Activated CD4-positive, alpha-beta memory T cell treated with anti-CD3 and anti-CD28 coated beads, Interleukin-2, amount 10 ng/mL, durations not matched to agents 7 days and 5 days (primary cell): ENCODE measurements around the gene CD164L2. TPM values are rescaled to one million over a fixed set of nuclear protein-coding genes. Genes with fewer than 3 reads are reported as not detected.

Experiments
- CTCF ChIA-PET: fragments of 350-600 bp; sonication (Branson Sonifier 250); formaldehyde crosslinking; loops from one replicate; lab custom pipeline; 2021; ENCODE audit warnings: antibody characterized with exemption, inconsistent platforms; lab: Charles Lee
- POLR2A ChIA-PET: fragments of 350-600 bp; sonication (Branson Sonifier 250); formaldehyde crosslinking; loops from one replicate; lab custom pipeline; 2021; ENCODE audit warnings: antibody characterized with exemption; lab: Charles Lee
- DNase-seq: peaks from one replicate; pipeline ENCODE4 v3.0.0-alpha.2; 2020
- H3K27ac Mint-ChIP-seq: one replicate; pipeline ENCODE4 v1.8.0; 2021; ENCODE audit warnings: mild to moderate bottlenecking, mixed read lengths
- H3K27me3 Mint-ChIP-seq: one replicate; pipeline ENCODE4 v1.8.0; 2021; ENCODE audit warnings: mixed read lengths
- H3K36me3 Mint-ChIP-seq: one replicate; pipeline ENCODE4 v1.8.0; 2021; ENCODE audit warnings: low read depth, mixed read lengths
- H3K4me1 Mint-ChIP-seq: one replicate; pipeline ENCODE4 v1.8.0; 2021; ENCODE audit warnings: mixed read lengths
- H3K4me3 Mint-ChIP-seq: one replicate; pipeline ENCODE4 v1.8.0; 2021; ENCODE audit warnings: mild to moderate bottlenecking, mixed read lengths
- H3K9me3 Mint-ChIP-seq: one replicate; pipeline ENCODE4 v1.8.0; 2021; ENCODE audit warnings: mixed read lengths
- total RNA-seq, 2 experiments: library from RNA; stranded (reverse); gene quantifications; one replicate each; pipeline ENCODE4 v1.2.3, GENCODE V29; 2021

CD164L2 gene
- total RNA-seq, 2 experiments from 2014 or later, result not detected

DNA sequence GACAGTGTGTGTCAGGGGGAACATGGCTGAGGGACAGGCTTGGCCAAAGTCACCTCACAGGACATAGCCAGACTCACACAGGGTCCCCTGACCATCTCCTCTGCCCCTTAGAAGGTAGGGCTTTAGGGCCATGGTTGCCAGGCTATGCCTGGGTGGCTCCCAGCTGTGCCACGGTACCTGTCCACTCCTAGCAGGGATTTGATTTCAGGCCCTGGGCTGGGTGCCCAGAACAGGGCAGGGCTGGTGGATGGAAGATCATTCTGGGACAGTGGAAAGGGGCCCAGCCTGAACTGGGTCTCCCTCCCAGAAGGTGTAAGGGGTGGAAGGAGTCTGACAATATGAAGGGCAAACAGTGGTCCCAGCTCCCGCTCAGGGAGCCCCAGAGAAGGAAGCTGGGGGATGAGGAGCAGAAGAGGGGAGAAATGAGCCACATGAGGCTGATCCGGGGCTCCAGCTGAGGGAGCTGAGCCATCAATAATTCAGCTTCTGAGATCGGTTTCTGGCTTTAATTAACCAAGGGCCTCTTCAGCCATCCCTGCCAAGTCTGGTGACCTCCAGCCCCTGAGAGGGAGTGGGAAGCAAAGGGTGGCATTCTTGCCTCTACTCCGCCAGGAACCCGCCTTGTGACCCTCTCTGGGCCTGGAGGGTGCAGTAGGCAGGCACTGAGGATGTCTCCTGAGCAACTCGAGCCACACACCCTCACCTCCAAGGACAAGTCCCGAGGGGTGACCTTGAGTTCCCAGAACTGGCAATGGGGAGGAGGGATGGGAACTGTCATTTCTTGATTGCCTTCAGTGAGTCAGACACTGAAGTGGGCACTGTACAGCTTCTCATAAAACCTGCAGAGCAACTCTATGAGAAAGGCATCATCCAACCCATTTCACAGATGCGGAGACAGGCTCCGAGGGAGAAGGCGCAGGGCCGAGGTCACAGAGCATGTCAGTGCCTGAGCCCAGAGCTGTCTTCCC lies 2.1 kb downstream of the CD164L2 start:
- peaks cover 8% of the 10 kb centered on the region for H3K27me3 Mint-ChIP-seq
- H3K9me3 Mint-ChIP-seq, result no peaks in the 10 kb centered on the region
- POLR2A ChIA-PET, result interaction anchor here (1.0 to 1.5 kb wide), 2 partner anchors 9 to 11 kb away, joined by 3 to 4 read pairs; no protein-coding TSS in a partner anchor
- DNase-seq, result no peak
- H3K27ac Mint-ChIP-seq, result no peak overlapping the region
- no peak overlapping the region for H3K4me3 Mint-ChIP-seq
- H3K36me3 Mint-ChIP-seq, result no peaks in the 10 kb centered on the region
- H3K4me1 Mint-ChIP-seq, result no peaks in the 10 kb centered on the region
- CTCF ChIA-PET, result interaction anchor here (0.5 to 8.9 kb wide), 7 partner anchors 10 to 289 kb away, joined by 3 to 123 read pairs (median 6); partner anchors contain the start of gene MAP3K6

DNA sequence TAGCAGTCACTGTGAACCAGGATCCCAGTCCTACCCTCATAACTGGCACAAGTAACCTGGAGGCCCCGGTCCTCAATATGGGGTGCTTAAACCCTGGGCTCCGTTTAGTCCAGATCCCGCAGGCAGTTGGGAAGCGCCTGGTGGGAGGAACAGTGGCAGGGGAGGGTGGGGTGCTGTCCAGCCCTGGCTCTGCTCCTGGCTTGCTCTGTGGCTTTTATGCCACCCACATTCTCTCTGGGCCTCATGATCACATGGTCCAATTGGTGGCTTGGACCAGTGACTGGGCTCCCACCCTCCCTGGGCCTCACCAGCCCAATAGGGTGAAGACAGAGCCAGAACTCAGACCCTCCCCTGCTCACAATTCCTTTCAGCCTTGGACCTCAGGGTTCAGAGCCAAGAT lies 2.9 kb downstream of the CD164L2 start:
- CTCF ChIA-PET, result interaction anchor here (3.1 kb wide), 1 partner anchor 14 kb away, joined by 15 read pairs; the partner anchor contains the start of gene MAP3K6
- no peaks in the 10 kb centered on the region for H3K9me3 Mint-ChIP-seq
- no peak overlapping the region for H3K4me3 Mint-ChIP-seq
- POLR2A ChIA-PET, result no interaction called here
- no peaks in the 10 kb centered on the region for H3K4me1 Mint-ChIP-seq
- H3K36me3 Mint-ChIP-seq, result no peaks in the 10 kb centered on the region
- peaks cover 11% of the 10 kb centered on the region for H3K27me3 Mint-ChIP-seq
- H3K27ac Mint-ChIP-seq, result no peak overlapping the region
- DNase-seq, result no peak

DNA sequence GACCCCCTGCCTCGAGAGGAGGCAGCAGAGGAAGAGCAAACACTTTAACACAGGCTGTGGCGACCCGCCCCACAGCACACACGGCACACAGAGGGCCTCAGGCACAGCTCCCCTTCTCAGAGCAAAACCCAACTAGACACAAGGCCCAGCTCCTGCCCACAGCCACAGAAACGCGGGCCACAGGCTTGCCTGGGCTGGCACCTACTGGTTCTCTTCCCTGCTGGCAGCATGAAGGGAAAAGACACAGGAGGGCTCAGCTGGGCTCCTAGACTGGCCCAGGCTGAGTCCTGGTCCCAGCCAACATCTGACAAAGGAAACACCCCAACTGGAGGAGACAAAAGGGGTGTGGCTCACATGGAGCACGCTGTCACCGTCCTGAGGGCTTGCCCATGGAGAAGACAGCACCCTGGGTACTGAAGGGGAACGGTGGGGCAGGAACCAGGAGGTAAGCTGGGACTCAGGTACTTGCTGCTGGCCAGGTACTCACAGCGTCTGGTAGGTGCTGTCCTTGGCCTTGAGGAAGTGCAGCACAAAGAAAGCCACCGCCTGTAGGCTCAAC lies 3.5 kb downstream of the CD164L2 start:
- Mint-ChIP-seq H3K4me3 (no peak overlapping the region), H3K27me3 (peaks cover 11% of the 10 kb centered on the region), H3K27ac (no peak overlapping the region), H3K9me3 (no peaks in the 10 kb centered on the region), H3K4me1 (no peaks in the 10 kb centered on the region), H3K36me3 (no peaks in the 10 kb centered on the region)
- ChIA-PET POLR2A (interaction anchor here (1.0 kb wide), 1 partner anchor 13 kb away, joined by 3 read pairs; the partner anchor contains the start of gene MAP3K6), CTCF (interaction anchor here (3.1 kb wide), 1 partner anchor 14 kb away, joined by 15 read pairs; the partner anchor contains the start of gene MAP3K6)
- no peak for DNase-seq

DNA sequence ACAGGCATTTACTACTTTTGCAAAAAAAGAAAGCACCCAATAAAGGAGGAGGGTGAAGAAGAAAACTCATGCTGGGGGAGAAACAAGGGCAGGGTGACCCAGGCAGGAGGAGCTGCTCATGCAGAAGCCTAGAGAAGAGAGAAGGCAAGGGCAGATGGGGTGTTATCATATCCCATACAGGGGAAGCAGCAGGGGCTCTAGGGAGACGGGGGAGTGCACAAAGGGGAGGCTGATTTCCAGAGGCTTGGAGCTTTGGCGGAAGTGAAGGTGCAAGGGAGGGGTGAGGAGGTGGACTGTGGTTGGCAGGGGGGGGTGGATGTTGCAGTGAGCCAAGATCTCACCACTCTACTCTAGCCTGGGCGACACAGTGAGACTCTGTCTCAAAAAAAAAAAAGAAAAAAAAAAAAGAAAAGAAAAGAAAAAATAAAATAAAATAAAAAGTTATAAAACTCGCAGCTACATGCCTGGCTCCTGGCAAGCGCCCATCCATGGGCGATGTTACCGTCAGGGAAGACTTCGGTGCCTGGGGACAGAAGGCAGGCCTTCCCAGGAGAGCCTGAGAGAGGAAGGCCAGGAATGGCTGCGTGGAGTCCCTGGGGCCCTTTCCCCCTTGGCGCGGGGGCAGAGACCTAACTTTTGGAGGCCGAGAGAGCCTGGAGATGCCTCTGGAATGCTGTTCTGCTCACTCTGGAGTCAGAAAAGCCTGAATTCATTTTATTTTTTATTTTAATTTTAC lies 5.2 kb downstream of the CD164L2 start:
- CTCF ChIA-PET, result interaction anchor here (0.8 to 1.3 kb wide), 4 partner anchors 9 to 82 kb away, joined by 3 to 4 read pairs (median 3); partner anchors contain the start of gene MAP3K6
- no peaks in the 10 kb centered on the region for H3K36me3 Mint-ChIP-seq
- no peak overlapping the region for H3K27ac Mint-ChIP-seq
- POLR2A ChIA-PET, result interaction anchor here (0.5 to 1.2 kb wide), 2 partner anchors 13 to 18 kb away, joined by 4 to 5 read pairs; no protein-coding TSS in a partner anchor
- DNase-seq, result no peak
- no peaks in the 10 kb centered on the region for H3K9me3 Mint-ChIP-seq
- peaks cover 11% of the 10 kb centered on the region for H3K27me3 Mint-ChIP-seq
- H3K4me3 Mint-ChIP-seq, result no peak overlapping the region
- H3K4me1 Mint-ChIP-seq, result no peaks in the 10 kb centered on the region

DNA sequence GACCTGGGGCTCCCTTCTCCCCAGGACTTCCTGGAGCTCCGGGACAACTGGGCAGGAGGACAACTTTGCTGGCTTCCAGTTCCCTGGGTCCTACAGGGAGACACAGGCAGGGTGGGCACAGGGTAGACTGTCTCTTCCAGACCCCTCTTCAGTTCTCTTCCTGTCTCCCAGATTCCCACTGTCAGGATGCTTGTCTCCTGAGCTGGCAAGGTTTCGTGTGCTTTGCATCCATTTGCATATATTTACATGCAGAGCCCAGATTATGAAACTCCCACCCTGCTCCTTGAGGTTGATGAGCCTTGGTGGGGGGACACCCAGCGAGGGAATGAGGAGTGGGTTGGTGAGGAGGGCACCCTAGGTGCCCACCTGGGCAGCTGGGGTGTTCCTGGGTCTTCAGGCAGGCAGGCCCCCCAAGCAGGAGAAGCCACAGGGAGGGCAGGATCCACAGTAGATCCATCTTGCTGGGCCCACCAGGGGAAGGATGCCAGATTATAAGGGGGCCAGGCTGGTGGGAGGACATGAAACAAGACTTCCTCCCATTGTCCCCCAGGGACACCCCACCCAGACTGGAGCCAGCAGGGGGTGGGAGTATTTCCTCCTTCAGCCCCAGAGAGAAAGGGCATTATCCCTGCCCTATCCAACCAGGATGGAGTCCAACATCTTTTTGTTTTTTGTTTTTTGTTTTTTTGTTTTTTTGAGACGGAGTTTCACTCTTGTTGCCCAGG lies 8.6 kb downstream of the CD164L2 start, which contains the start of gene FCN3:
Gene FCN3 (minus strand): TSS at position 463 of the 725 bp plus-strand sequence. CDS start 6 bp downstream, at position 457.
- Mint-ChIP-seq H3K9me3 (no peaks in the 10 kb centered on the region), H3K4me1 (peaks cover 7% of the 10 kb centered on the region), H3K27me3 (peaks cover 3% of the 10 kb centered on the region), H3K27ac (no peak within 1 kb of the TSS), H3K4me3 (no peak within 1 kb of the TSS), H3K36me3 (no peaks in the 10 kb centered on the region)
- CTCF ChIA-PET, result no interaction called here
- POLR2A ChIA-PET, result no interaction called here
- DNase-seq, result no peak

DNA sequence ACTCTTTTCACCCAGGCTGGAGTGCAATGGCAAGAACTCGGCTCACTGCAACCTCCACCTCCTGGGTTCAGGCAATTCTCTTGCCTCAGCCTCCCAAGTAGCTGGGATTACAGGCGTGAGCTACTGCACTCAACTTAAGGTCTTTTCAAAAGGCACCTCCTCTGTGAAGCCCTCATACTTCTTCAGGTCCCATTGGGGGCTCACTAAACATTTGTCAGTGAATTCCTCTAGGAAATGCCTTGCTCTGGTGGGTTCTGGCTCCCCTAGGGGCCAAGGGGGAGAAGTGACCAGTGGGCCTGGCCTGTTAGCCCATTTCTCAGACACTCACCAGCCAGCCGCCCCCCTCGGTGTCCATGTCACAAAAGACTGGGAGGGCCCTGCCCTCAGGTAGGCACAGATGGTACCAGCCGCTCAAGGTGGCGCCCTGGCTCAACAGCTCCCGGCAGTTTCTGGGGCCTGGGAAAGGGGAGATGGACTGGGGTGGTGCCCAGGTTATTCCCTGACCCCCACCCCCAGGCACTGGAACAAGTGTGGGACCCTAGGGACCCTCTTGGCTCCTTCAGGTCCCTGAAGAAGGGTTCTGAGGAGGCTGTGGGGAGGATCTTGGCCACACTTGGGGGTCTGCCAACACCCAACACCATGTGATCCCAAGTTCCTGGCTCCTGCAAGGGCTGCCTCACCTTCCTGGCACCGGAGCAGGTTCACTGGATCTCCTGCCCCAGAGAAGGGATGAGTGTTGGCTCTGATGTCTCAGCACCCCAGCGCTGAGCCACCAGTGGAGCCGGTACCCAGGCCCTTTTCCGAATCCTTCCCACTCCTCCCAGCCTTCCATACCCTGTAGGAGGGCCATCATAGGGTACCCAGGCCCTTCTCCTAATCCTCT lies 10.1 kb downstream of the CD164L2 start:
- no peak for DNase-seq
- Mint-ChIP-seq H3K4me1 (peaks cover 15% of the 10 kb centered on the region), H3K9me3 (no peaks in the 10 kb centered on the region), H3K4me3 (no peak overlapping the region), H3K27ac (no peak overlapping the region), H3K27me3 (peaks cover 3% of the 10 kb centered on the region), H3K36me3 (no peaks in the 10 kb centered on the region)
- POLR2A ChIA-PET, result interaction anchor here (1.1 kb wide), 1 partner anchor 8 kb away, joined by 3 read pairs; no protein-coding TSS in a partner anchor
- CTCF ChIA-PET, result interaction anchor here (0.7 to 1.7 kb wide), 3 partner anchors 15 to 218 kb away, joined by 3 to 6 read pairs (median 3); partner anchors contain the start of gene SLC9A1

DNA sequence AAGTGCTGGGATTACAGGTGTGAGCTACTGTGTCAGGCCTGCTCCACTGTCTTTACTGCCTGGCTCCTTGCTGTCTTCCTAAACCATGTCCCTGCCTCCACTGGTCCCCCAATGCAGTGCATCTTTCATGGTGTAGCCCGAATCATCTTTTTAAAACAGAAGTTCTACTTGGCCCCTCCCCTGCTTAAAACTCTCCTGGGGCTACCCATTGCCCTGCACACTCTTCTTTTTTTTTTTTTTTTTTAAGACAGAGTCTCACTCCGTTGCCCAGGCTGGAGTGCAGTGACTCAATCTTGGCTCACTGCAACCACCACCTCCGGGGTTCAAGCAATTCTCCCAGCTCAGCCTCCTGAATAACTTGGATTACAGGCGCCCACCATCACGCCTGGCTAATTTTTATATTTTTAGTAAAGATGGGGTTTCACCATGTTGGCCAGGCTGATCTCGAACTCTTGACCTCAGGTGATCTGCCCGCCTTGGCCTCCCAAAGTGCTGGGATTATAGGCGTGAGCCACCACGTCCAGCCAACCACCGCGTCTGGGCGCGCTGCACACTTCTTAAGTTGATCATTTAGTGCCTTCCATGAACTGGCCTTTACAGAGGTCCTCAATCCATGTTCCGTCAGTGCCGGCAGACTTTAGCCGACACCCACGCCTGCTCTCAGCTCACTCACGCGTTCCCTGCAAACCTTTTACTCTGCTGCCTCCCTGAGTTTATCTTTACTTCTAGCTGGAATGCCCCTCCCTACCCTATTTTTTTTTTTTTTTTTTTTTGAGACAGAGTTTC lies 10.9 kb downstream of the CD164L2 start:
- no peak for DNase-seq
- H3K27ac Mint-ChIP-seq, result no peak overlapping the region
- ChIA-PET CTCF (interaction anchor here (0.7 to 1.7 kb wide), 4 partner anchors 16 to 217 kb away, joined by 3 to 6 read pairs (median 3); partner anchors contain the start of gene SLC9A1), POLR2A (interaction anchor here (1.1 kb wide), 1 partner anchor 9 kb away, joined by 3 read pairs; no protein-coding TSS in a partner anchor)
- no peaks in the 10 kb centered on the region for H3K9me3 Mint-ChIP-seq
- H3K36me3 Mint-ChIP-seq, result no peaks in the 10 kb centered on the region
- H3K4me3 Mint-ChIP-seq, result no peak overlapping the region
- peaks cover 20% of the 10 kb centered on the region for H3K4me1 Mint-ChIP-seq
- H3K27me3 Mint-ChIP-seq, result peaks cover 3% of the 10 kb centered on the region

DNA sequence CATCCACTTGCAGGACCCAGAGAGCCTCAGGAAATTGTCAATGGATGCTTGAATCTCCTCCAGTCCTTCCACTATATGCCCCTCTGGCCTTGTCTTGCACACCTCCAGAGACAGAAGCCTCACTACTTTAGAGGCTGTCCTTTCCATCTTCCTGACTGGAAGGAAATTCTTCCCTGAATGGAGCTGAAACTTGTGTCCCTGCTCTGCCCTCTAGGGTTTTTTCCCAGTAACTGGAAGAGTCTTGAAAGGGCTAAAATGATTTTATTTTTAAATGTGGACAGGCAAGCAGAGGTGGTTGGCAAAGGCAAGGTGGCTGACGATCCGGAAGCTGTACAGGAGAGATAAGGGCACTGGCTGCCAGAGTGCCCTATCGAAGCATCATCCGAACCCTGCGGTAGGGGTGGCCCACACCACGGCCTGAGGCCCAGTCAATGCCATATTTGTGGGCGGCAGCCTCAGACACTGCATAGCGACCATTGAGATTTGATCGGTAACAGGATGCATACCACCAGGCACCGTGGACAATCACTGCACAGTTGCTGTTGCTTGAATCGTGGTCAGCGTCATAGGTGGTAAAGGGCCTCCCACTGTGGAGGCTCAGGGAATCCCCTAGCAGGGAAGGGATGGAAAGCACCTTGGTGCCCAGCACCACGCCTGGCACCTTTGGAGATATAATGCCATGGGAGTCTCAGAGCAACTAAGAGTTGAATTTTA lies 14.1 kb downstream of the CD164L2 start:
- H3K9me3 Mint-ChIP-seq, result no peaks in the 10 kb centered on the region
- DNase-seq, result no peak
- ChIA-PET CTCF (interaction anchor here (0.6 to 1.7 kb wide), 3 partner anchors 13 to 214 kb away, joined by 3 to 6 read pairs (median 3); partner anchors contain the start of gene SLC9A1), POLR2A (interaction anchor here (0.6 kb wide), 1 partner anchor 1250 kb away, joined by 3 read pairs; no protein-coding TSS in a partner anchor)
- peaks cover 37% of the 10 kb centered on the region for H3K4me1 Mint-ChIP-seq
- no peak overlapping the region for H3K4me3 Mint-ChIP-seq
- no peaks in the 10 kb centered on the region for H3K27me3 Mint-ChIP-seq
- no peaks in the 10 kb centered on the region for H3K36me3 Mint-ChIP-seq
- H3K27ac Mint-ChIP-seq, result no peak overlapping the region

DNA sequence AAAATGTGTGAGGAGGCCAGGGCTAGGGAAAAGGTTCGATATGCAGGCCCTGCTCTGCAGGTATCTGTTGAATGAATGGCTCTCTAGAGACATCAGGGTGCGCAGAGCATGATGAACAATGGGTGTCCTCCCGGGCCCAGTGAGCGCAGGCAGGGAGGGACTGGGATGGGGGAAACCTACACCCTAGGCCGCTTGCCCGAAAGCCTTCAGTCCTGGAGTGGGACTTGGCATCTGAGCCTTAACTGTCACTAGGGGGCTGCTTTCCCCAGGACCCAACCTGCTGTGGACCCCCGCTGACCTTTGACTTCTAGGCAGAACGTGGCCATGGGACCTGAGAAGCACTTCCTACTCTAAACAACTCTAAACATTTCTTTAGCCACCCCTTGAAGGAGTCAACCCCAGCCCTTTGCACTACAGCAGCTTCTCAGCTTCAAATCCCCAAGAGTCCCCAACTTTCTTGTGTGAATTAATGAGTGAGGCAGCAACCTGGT lies 15.9 kb downstream of the CD164L2 start:
- H3K4me3 Mint-ChIP-seq, result peak overlapping the region; percentile 48
- CTCF ChIA-PET, result interaction anchor here (0.8 to 2.8 kb wide), 10 partner anchors 10 to 49 kb away, joined by 3 to 36 read pairs (median 6); partner anchors contain the start of gene SYTL1
- peaks cover 37% of the 10 kb centered on the region for H3K4me1 Mint-ChIP-seq
- POLR2A ChIA-PET, result interaction anchor here (1.2 to 3.2 kb wide), 5 partner anchors 10 to 25 kb away, joined by 3 to 32 read pairs (median 10); partner anchors contain the start of gene SYTL1
- no peak for DNase-seq
- H3K27me3 Mint-ChIP-seq, result no peaks in the 10 kb centered on the region
- H3K36me3 Mint-ChIP-seq, result no peaks in the 10 kb centered on the region
- no peaks in the 10 kb centered on the region for H3K9me3 Mint-ChIP-seq
- H3K27ac Mint-ChIP-seq, result peak overlapping the region; percentile 26
